Neural cell (in vitro differentiated cells): ENCODE results near the gene AMPH. TPM values are rescaled to one million over a fixed set of nuclear protein-coding genes. Genes with fewer than 3 reads are reported as not detected.
"Not testable (repeated sequence)": the region's sequence is repeated elsewhere in the genome, so short reads cannot be mapped to it uniquely, and the experiment has no call there.

ENCODE experiments used
- H2AFZ ChIP-seq: fragments of 200-600, 300-800 bp; sonication (generic), shearing (Covaris generic); 2 replicates; pipeline ENCODE4 v1.6.0; 2014; ENCODE audit warnings: low read depth, mild to moderate bottlenecking, antibody characterized with exemption, low read length, moderate library complexity
- H3F3A ChIP-seq: fragments of 200-600 bp; shearing (Covaris generic); 2 replicates; pipeline ENCODE4 v1.6.1; 2016; ENCODE audit warnings: mild to moderate bottlenecking, moderate library complexity, mixed read lengths, antibody characterized with exemption, low read length; ENCODE audit not compliant: insufficient read depth, poor library complexity, severe bottlenecking
- H3K27ac ChIP-seq: fragments of 200-600, 300-800 bp; sonication (generic), shearing (Covaris generic); 2 replicates; pipeline ENCODE4 v1.5.1; 2014; ENCODE audit warnings: mild to moderate bottlenecking, low read length, moderate library complexity
- H3K27me3 ChIP-seq: fragments of 300-800, 200-600 bp; sonication (generic), shearing (Covaris generic); 2 replicates; pipeline ENCODE4 v1.6.0; 2014; ENCODE audit warnings: mild to moderate bottlenecking, low read depth, low read length, moderate library complexity; ENCODE audit not compliant: insufficient read depth
- H3K36me3 ChIP-seq: fragments of 300-800, 200-600 bp; sonication (generic), shearing (Covaris generic); 2 replicates; pipeline ENCODE4 v1.5.1; 2014; ENCODE audit warnings: mild to moderate bottlenecking, antibody characterized with exemption, low read length, moderate library complexity; ENCODE audit not compliant: insufficient read depth
- H3K4me2 ChIP-seq: fragments of 300-800, 200-600 bp; sonication (generic), shearing (Covaris generic); 2 replicates; pipeline ENCODE4 v1.6.0; 2014; ENCODE audit warnings: mild to moderate bottlenecking, low read length
- H3K4me3 ChIP-seq: fragments of 300-800, 200-600 bp; sonication (generic), shearing (Covaris generic); 2 replicates; pipeline ENCODE4 v1.5.1; 2014; ENCODE audit warnings: mild to moderate bottlenecking, low read length, moderate library complexity
- H3K79me2 ChIP-seq: fragments of 200-600 bp; shearing (Covaris generic); replicated peaks from 2 replicates; pipeline ENCODE4 v1.6.0; 2014; ENCODE audit warnings: mild to moderate bottlenecking, low read length, moderate library complexity; ENCODE audit not compliant: insufficient read depth
- H3K9ac ChIP-seq: fragments of 300-800, 200-600 bp; sonication (generic), shearing (Covaris generic); 2 replicates; pipeline ENCODE4 v1.6.1; 2016; ENCODE audit warnings: mild to moderate bottlenecking, low read length, mixed read lengths
- H3K9me2 ChIP-seq: fragments of 200-600 bp; shearing (Covaris generic); 2 replicates; pipeline ENCODE4 v1.6.1; 2016; ENCODE audit warnings: mild to moderate bottlenecking, low read length, mixed read lengths; ENCODE audit not compliant: insufficient read depth
- H3K9me3 ChIP-seq: fragments of 200-600, 300-800 bp; sonication (generic), shearing (Covaris generic); 2 replicates; pipeline ENCODE4 v1.6.1; 2016; ENCODE audit warnings: mild to moderate bottlenecking, mixed run types, low read length, moderate library complexity, mixed read lengths
- H4K20me1 ChIP-seq: fragments of 200-600 bp; shearing (Covaris generic); 2 replicates; pipeline ENCODE4 v1.6.1; 2016; ENCODE audit warnings: mild to moderate bottlenecking, mixed run types; ENCODE audit not compliant: insufficient read depth
- EP300 ChIP-seq: fragments of 450-650 bp; conservative IDR thresholded peaks from 2 replicates; pipeline ENCODE4 v1.6.1; 2014; ENCODE audit warnings: antibody characterized with exemption, mild to moderate bottlenecking, moderate library complexity; ENCODE audit not compliant: poor library complexity, severe bottlenecking
- EZH2 ChIP-seq: fragments of 200-600, 300-800 bp; shearing (Covaris generic), sonication (generic); IDR thresholded peaks from 2 replicates; pipeline ENCODE4 v1.6.1; 2014; ENCODE audit warnings: antibody characterized with exemption, low read length, borderline replicate concordance, mild to moderate bottlenecking; ENCODE audit not compliant: insufficient read depth, poor library complexity, severe bottlenecking
- MXI1 ChIP-seq: fragments of 450-650 bp; conservative IDR thresholded peaks from 2 replicates; pipeline ENCODE4 v1.6.1; 2014; ENCODE audit warnings: antibody characterized with exemption, mild to moderate bottlenecking; ENCODE audit not compliant: poor library complexity, severe bottlenecking
- POLR2AphosphoS5 ChIP-seq: IDR thresholded peaks from 2 replicates; pipeline ENCODE4 v1.6.1; 2012
- RAD21 ChIP-seq: fragments of 450-650 bp; conservative IDR thresholded peaks from 2 replicates; pipeline ENCODE4 v1.6.1; 2014; ENCODE audit warnings: antibody characterized with exemption, mild to moderate bottlenecking, moderate library complexity
- SMC3 ChIP-seq: fragments of 450-650 bp; conservative IDR thresholded peaks from 2 replicates; pipeline ENCODE4 v1.6.1; 2014; ENCODE audit warnings: antibody characterized with exemption, mild to moderate bottlenecking, moderate library complexity; ENCODE audit not compliant: poor library complexity
- TAF1 ChIP-seq: IDR thresholded peaks from 2 replicates; pipeline ENCODE4 v1.6.1; 2012; ENCODE audit warnings: low read depth
- polyA plus RNA-seq: library from polyadenylated mRNA; depleted of rRNA; stranded (reverse); fragments of >200 nt; gene quantifications from 2 replicates; pipeline ENCODE4 v1.2.3, GENCODE V29; 2014
- TF ChIP-seq, protein P1 (sequence below): fragments of 450-650 bp; IDR thresholded peaks from 2 replicates; pipeline ENCODE4 v1.5.1; 2014; ENCODE audit warnings: antibody characterized with exemption, mild to moderate bottlenecking, moderate library complexity; ENCODE audit not compliant: poor library complexity, severe bottlenecking
- TF ChIP-seq, protein P2 (sequence below): IDR thresholded peaks from 2 replicates; pipeline ENCODE4 v1.6.1; 2012; ENCODE audit warnings: borderline replicate concordance

Gene AMPH
- polyA plus RNA-seq, 1 donor from 2014 or later: 33.7 TPM

DNA sequence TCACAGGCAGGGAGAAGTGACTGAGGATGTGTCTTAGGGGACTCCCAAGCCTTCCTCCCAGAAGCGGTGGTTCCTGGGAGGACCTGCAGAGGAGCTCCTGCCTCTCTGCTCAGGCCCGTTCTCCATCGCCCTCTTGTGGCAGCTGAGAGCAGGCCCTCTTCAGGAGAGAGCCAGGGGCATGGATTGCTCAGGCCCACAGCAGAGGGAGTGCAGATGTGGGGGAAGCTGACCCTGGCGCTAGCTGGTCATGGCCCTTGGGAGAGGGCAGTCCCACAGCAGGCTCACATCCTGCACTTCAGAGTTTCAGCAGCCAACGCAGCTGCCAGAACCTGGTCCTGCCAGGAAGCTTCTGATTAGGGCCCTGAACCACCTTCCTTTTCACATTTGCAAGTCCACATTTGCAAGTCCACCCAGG is 263.0 kb downstream of the AMPH start:
- H3K79me2 ChIP-seq: no peaks in the 10 kb centered on the region
- H3K9me2 ChIP-seq: no peaks in the 10 kb centered on the region
- no peaks in the 10 kb centered on the region for H4K20me1 ChIP-seq
- H3K9ac ChIP-seq: no peak overlapping the region
- no peak overlapping the region for H3K4me2 ChIP-seq
- no peaks in the 10 kb centered on the region for H3K27me3 ChIP-seq
- no peak overlapping the region for H3K27ac ChIP-seq
- no peak overlapping the region for H3K4me3 ChIP-seq
- H3K36me3 ChIP-seq: no peaks in the 10 kb centered on the region
- H3F3A ChIP-seq: no peaks in the 10 kb centered on the region
- H2AFZ ChIP-seq: no peak overlapping the region
- TF ChIP-seq EP300 (no peak), TAF1 (no peak), SMC3 (no peak), MXI1 (no peak), EZH2 (no peak), POLR2AphosphoS5 (no peak), RAD21 (no peak)
- TF ChIP-seq, protein P1, sequence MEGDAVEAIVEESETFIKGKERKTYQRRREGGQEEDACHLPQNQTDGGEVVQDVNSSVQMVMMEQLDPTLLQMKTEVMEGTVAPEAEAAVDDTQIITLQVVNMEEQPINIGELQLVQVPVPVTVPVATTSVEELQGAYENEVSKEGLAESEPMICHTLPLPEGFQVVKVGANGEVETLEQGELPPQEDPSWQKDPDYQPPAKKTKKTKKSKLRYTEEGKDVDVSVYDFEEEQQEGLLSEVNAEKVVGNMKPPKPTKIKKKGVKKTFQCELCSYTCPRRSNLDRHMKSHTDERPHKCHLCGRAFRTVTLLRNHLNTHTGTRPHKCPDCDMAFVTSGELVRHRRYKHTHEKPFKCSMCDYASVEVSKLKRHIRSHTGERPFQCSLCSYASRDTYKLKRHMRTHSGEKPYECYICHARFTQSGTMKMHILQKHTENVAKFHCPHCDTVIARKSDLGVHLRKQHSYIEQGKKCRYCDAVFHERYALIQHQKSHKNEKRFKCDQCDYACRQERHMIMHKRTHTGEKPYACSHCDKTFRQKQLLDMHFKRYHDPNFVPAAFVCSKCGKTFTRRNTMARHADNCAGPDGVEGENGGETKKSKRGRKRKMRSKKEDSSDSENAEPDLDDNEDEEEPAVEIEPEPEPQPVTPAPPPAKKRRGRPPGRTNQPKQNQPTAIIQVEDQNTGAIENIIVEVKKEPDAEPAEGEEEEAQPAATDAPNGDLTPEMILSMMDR: no peak
- TF ChIP-seq, protein P2, sequence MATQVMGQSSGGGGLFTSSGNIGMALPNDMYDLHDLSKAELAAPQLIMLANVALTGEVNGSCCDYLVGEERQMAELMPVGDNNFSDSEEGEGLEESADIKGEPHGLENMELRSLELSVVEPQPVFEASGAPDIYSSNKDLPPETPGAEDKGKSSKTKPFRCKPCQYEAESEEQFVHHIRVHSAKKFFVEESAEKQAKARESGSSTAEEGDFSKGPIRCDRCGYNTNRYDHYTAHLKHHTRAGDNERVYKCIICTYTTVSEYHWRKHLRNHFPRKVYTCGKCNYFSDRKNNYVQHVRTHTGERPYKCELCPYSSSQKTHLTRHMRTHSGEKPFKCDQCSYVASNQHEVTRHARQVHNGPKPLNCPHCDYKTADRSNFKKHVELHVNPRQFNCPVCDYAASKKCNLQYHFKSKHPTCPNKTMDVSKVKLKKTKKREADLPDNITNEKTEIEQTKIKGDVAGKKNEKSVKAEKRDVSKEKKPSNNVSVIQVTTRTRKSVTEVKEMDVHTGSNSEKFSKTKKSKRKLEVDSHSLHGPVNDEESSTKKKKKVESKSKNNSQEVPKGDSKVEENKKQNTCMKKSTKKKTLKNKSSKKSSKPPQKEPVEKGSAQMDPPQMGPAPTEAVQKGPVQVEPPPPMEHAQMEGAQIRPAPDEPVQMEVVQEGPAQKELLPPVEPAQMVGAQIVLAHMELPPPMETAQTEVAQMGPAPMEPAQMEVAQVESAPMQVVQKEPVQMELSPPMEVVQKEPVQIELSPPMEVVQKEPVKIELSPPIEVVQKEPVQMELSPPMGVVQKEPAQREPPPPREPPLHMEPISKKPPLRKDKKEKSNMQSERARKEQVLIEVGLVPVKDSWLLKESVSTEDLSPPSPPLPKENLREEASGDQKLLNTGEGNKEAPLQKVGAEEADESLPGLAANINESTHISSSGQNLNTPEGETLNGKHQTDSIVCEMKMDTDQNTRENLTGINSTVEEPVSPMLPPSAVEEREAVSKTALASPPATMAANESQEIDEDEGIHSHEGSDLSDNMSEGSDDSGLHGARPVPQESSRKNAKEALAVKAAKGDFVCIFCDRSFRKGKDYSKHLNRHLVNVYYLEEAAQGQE: no peak
- H3K9me3 ChIP-seq: no peaks in the 10 kb centered on the region

DNA sequence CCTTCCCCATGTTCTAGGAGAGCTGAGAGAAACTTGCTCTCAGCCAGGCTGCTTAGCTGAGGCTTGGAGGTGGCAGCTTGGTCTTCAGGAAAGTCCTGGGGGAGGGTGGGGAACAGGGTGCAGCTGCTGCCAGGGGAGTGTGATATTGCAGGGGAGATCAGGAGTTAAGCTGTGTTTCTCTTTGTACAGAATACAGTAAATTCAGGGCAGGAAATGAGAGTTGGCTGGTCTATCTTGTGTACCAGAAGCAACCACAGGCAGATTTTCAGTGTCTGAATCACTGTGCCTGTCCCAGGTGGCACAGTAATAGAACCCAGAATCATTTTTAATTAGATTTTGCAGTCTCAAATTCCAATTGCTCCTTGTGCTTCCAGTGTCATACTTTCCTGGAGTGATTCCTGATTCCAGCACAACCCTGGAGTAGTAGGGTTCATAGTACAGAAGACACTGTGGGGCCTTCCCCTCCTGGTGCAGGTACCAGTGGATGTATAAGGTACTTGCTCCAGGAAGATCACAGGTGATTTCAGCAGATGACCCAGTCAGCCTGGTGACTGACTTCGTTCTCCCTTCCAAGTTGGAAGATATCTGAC is 263.8 kb downstream of the AMPH start:
- Histone ChIP-seq H3K9me3 (no peaks in the 10 kb centered on the region), H3K4me2 (no peak overlapping the region), H3K79me2 (no peaks in the 10 kb centered on the region), H2AFZ (no peak overlapping the region), H3K9ac (no peak overlapping the region), H3K4me3 (no peak overlapping the region), H3K36me3 (no peaks in the 10 kb centered on the region), H3K9me2 (no peaks in the 10 kb centered on the region), H3K27ac (no peak overlapping the region), H4K20me1 (no peaks in the 10 kb centered on the region), H3F3A (no peaks in the 10 kb centered on the region), H3K27me3 (no peaks in the 10 kb centered on the region)
- TF ChIP-seq EZH2 (no peak), EP300 (no peak), RAD21 (no peak), MXI1 (no peak), TAF1 (no peak), POLR2AphosphoS5 (no peak), SMC3 (no peak)
- TF ChIP-seq, protein P1: no peak
- TF ChIP-seq, protein P2: no peak

DNA sequence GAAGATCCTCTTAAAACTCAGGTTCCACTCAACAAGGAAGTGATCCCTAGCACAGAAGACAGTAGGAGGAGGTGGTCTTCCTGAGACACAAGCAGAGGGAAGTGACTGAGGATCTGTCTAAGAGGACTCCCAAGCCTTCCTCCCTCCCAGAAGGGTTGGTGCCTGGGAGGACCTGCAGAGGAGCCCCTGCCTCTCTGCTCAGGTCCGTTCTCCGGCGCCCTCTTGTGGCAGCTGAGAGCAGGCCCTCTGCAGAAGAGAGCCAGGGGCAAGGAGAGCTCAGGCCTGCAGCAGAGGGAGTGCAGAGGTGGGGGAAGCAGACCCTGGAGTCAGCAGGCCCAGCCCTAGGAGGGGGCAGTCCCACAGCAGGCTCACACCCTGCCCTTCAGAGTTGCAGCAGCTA is 267.8 kb downstream of the AMPH start:
- H2AFZ ChIP-seq, H3K79me2 ChIP-seq, H3K4me3 ChIP-seq, H3K27me3 ChIP-seq, H3K27ac ChIP-seq, H3F3A ChIP-seq, H4K20me1 ChIP-seq, H3K9ac ChIP-seq, H3K4me2 ChIP-seq, H3K9me3 ChIP-seq, H3K36me3 ChIP-seq, H3K9me2 ChIP-seq: not testable (repeated sequence)
